Keratinocyte (primary cell): Measurements from ENCODE around the gene NYNRIN. TPM values are rescaled to one million over a fixed set of nuclear protein-coding genes. Genes with fewer than 3 reads are reported as not detected.

Experiments used
- DNase-seq: peaks from one replicate; pipeline ENCODE4 v3.0.0-alpha.2; 2011; ENCODE audit warnings: low read depth, missing footprints, low spot score
- FAIRE-seq: peaks from 2 replicates; lab custom pipeline; 2011; peaks lifted over from hg19 to GRCh38; lab: Jason Lieb, UNC
- H2AFZ ChIP-seq: 2 replicates; pipeline ENCODE4 v1.6.0; 2012; ENCODE audit warnings: low read length, control low read depth, inconsistent platforms; ENCODE audit not compliant: control insufficient read depth
- H3K27ac ChIP-seq: 2 replicates; pipeline ENCODE4 v1.5.1; 2011; ENCODE audit warnings: low read length; ENCODE audit not compliant: control insufficient read depth, insufficient read depth
- H3K27me3 ChIP-seq: 3 replicates; pipeline ENCODE4 v1.6.0; 2011; ENCODE audit warnings: low read length; ENCODE audit not compliant: control insufficient read depth, insufficient read depth; ENCODE audit errors: extremely low read depth
- H3K36me3 ChIP-seq, 2 experiments: 2 replicates in 1 of 2; 3 replicates in 1 of 2; pipeline ENCODE4 v1.5.1; 2011; ENCODE audit warnings: low read length in 2 of 2, mild to moderate bottlenecking in 1 of 2; ENCODE audit not compliant: control insufficient read depth in 2 of 2, insufficient read depth in 2 of 2; ENCODE audit errors: extremely low read depth in 1 of 2
- H3K4me1 ChIP-seq: 3 replicates; pipeline ENCODE4 v1.5.1; 2011; ENCODE audit warnings: low read length; ENCODE audit not compliant: control insufficient read depth, insufficient read depth; ENCODE audit errors: extremely low read depth
- H3K4me2 ChIP-seq: 3 replicates; pipeline ENCODE4 v1.6.0; 2011; ENCODE audit warnings: low read depth, low read length; ENCODE audit not compliant: control insufficient read depth, insufficient read depth; ENCODE audit errors: extremely low read depth
- H3K4me3 ChIP-seq, 3 experiments: fragments of 200-600 bp in 1 of 3; sonication (generic) in 1 of 3; 2 replicates in 2 of 3; 3 replicates in 1 of 3; pipeline ENCODE4 v1.5.1; 2011 to 2016; ENCODE audit warnings: low read length in 3 of 3, mild to moderate bottlenecking in 3 of 3, control low read depth in 2 of 3, inconsistent platforms in 1 of 3, low read depth in 1 of 3, mixed read lengths in 1 of 3, mixed run types in 1 of 3, moderate library complexity in 1 of 3; ENCODE audit not compliant: control insufficient read depth in 2 of 3, insufficient read depth in 2 of 3; ENCODE audit errors: extremely low read depth in 1 of 3
- H3K79me2 ChIP-seq: 2 replicates; pipeline ENCODE4 v1.6.0; 2012; ENCODE audit warnings: low read length; ENCODE audit not compliant: control insufficient read depth, insufficient read depth
- H3K9ac ChIP-seq: 3 replicates; pipeline ENCODE4 v1.6.0; 2011; ENCODE audit warnings: low read length; ENCODE audit not compliant: control insufficient read depth, insufficient read depth; ENCODE audit errors: extremely low read depth
- H3K9me1 ChIP-seq: 3 replicates; pipeline ENCODE4 v1.6.0; 2011; ENCODE audit warnings: low read length; ENCODE audit not compliant: control insufficient read depth, insufficient read depth; ENCODE audit errors: extremely low read depth
- H3K9me3 ChIP-seq: 2 replicates; pipeline ENCODE4 v1.5.1; 2012; ENCODE audit warnings: low read depth, low read length; ENCODE audit not compliant: control insufficient read depth
- H4K20me1 ChIP-seq: 3 replicates; pipeline ENCODE4 v1.6.0; 2011; ENCODE audit warnings: low read length; ENCODE audit not compliant: control insufficient read depth, insufficient read depth; ENCODE audit errors: extremely low read depth
- EZH2 ChIP-seq: IDR thresholded peaks from one replicate; pipeline ENCODE4 v1.6.1; 2012; ENCODE audit warnings: inconsistent platforms, mild to moderate bottlenecking, low read length, moderate library complexity
- dilution Hi-C: fragments of 300-500 bp; cut with MboI; formaldehyde crosslinking; loops from one replicate; pipeline ENCODE4 v1.7.0; 2020; ENCODE audit warnings: low sequenced_read_pairs; ENCODE audit not compliant: extremely low pct_ligation_motif_present
- polyA minus RNA-seq, 3 experiments: library from RNA; depleted of rRNA, polyadenylated mRNA; stranded (reverse); fragments of >200 nt; gene quantifications; 1 replicate in 1 of 3; 2 replicates in 1 of 3; 3 replicates in 1 of 3; pipeline ENCODE4 v1.2.3, GENCODE V29; 2011
- polyA plus RNA-seq, 5 experiments: library from polyadenylated mRNA; depleted of rRNA in 3 of 5; stranded (reverse) in 3 of 5; stranded (forward) in 1 of 5; unstranded in 1 of 5; fragments of >200 nt; gene quantifications; 1 replicate in 1 of 5; 2 replicates in 3 of 5; 3 replicates in 1 of 5; pipeline versions ENCODE4 v1.2.1 to v1.2.3, GENCODE V29; 2011 to 2012; ENCODE audit warnings: missing spikeins in 2 of 5, low read depth in 1 of 5, low replicate concordance in 1 of 5
- TF ChIP-seq, protein P1 (sequence below), 3 experiments: IDR thresholded peaks in 1 of 3; conservative IDR thresholded peaks in 1 of 3; optimal IDR thresholded peaks in 1 of 3; 2 replicates in 2 of 3; 3 replicates in 1 of 3; pipeline versions ENCODE3 to v1.5.1; 2011; ENCODE audit warnings: low read length in 3 of 3, mild to moderate bottlenecking in 3 of 3, moderate library complexity in 2 of 3, control low read depth in 1 of 3, inconsistent platforms in 1 of 3; ENCODE audit not compliant: insufficient read depth in 2 of 3; ENCODE audit errors: extremely low read depth in 1 of 3

The NYNRIN gene
- 4.9 to 9.0 TPM (median 6.5 TPM) in 3 replicates for polyA plus RNA-seq
- polyA plus RNA-seq (2011; ENCODE audit: low read depth) = 1.2 TPM
- polyA plus RNA-seq (2011; cell fraction: cytosol; rRNA removed) = 3.4 and 4.3 TPM in 2 replicates
- 22.8 and 30.1 TPM in 2 replicates for polyA plus RNA-seq (2011; cell fraction: nucleus; rRNA removed)
- 4.4 and 6.6 TPM in 2 replicates for polyA plus RNA-seq (2012; ENCODE audit: low replicate concordance)
- polyA minus RNA-seq = 10.8 to 22.1 TPM (median 18.5 TPM) in 3 replicates
- polyA minus RNA-seq (2011; cell fraction: cytosol; rRNA and poly(A)+ RNA removed) = 10.9 TPM
- 25.7 and 35.4 TPM in 2 replicates for polyA minus RNA-seq (2011; cell fraction: nucleus; rRNA and poly(A)+ RNA removed)

DNA sequence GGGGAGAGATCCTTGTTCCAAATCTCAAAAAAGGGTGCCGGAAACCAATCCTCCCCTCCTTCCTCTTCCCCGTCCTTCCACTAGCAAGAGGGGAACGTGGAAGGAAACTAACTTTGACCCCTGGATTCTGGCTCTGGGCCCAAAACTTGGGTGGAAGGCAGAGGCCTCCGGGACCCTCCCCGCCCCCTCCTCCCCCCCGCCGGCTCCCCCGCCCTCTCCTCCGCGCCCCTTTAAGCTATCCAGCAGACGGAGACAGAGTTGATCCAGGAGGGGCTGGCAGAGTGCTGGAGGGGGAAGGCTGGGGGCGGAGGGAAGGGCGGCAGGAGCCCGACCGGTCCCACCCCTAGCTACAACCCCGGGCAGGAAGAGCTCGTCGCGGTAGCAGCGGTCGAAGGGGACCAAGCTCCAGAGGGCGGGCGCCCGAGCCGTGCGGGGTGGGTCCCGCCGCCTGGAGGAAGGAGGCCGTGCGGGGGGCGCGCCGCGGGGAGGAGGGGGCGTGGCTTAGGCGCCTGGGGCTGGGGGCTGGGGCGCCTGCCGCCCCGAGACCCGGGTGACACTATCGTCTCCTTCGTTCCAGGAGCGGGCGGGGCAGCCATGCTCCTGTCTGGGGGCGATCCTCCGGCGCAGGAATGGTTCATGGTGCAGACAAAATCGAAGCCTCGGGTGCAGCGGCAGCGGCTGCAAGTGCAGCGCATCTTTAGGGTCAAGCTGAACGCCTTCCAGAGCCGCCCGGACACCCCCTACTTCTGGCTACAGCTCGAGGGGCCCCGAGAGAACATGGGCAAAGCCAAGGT, at the start of gene NYNRIN:
Gene NYNRIN, plus strand, starts transcription at position 351 of the 794 bp plus-strand sequence. Its CDS starts 244 bp downstream, at position 595.
- Histone ChIP-seq H2AFZ (peak within 1 kb of the TSS; percentile 65), H3K79me2 (no peaks in the 10 kb centered on the region), H3K9ac (peak within 1 kb of the TSS; percentile 28), H3K27me3 (no peaks in the 10 kb centered on the region), H3K9me1 (no peaks in the 10 kb centered on the region), H3K4me2 (peak within 1 kb of the TSS; percentile 67), H3K36me3 (no peaks in the 10 kb centered on the region), H3K9me3 (no peaks in the 10 kb centered on the region), H3K4me3 (peak within 1 kb of the TSS; percentile 31 to 57 (median 34)), H3K27ac (no peak within 1 kb of the TSS), H3K4me1 (peaks cover 44% of the 10 kb centered on the region), H4K20me1 (no peaks in the 10 kb centered on the region)
- no peak for FAIRE-seq
- dilution Hi-C loops = no loop called here
- DNase-seq = no peak
- TF ChIP-seq EZH2 = no peak
- TF ChIP-seq, protein P1, sequence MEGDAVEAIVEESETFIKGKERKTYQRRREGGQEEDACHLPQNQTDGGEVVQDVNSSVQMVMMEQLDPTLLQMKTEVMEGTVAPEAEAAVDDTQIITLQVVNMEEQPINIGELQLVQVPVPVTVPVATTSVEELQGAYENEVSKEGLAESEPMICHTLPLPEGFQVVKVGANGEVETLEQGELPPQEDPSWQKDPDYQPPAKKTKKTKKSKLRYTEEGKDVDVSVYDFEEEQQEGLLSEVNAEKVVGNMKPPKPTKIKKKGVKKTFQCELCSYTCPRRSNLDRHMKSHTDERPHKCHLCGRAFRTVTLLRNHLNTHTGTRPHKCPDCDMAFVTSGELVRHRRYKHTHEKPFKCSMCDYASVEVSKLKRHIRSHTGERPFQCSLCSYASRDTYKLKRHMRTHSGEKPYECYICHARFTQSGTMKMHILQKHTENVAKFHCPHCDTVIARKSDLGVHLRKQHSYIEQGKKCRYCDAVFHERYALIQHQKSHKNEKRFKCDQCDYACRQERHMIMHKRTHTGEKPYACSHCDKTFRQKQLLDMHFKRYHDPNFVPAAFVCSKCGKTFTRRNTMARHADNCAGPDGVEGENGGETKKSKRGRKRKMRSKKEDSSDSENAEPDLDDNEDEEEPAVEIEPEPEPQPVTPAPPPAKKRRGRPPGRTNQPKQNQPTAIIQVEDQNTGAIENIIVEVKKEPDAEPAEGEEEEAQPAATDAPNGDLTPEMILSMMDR (optimal IDR thresholded peaks at IDR 0.05 in 1 of 3, IDR thresholded peaks at IDR 0.05 in 1 of 3, conservative IDR thresholded peaks at IDR 0.05 in 1 of 3; ENCODE audit: extremely low read depth in 1 of 3, insufficient read depth in 2 of 3, low read length in 3 of 3) = no peak

DNA sequence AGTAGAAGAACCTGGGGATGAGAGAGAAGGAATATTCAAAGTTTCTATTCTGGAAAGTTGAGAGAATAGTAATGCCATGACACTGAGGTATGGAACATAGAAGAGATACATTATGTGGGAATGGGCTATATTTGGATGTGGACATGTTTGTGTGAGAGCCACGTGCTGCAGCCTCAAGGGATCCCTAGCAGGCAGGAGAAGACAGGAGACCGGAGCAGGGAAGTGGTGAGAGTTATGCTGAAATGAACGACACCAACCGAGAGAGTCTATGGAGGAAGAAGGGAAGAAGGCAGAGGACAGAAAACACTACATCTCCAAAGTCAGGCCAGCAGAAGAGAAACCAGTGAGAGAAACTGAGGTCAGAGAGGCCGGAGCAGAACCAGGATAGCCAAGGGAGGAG, 49.1 kb upstream of the NYNRIN start:
- H4K20me1 ChIP-seq = no peaks in the 10 kb centered on the region
- no peaks in the 10 kb centered on the region for H3K4me1 ChIP-seq
- no peak overlapping the region for H3K4me3 ChIP-seq
- H3K27ac ChIP-seq = no peak overlapping the region
- H3K9me3 ChIP-seq = no peaks in the 10 kb centered on the region
- no peaks in the 10 kb centered on the region for H3K9me1 ChIP-seq
- FAIRE-seq = no peak
- dilution Hi-C loops = no loop called here
- no peaks in the 10 kb centered on the region for H3K27me3 ChIP-seq
- no peaks in the 10 kb centered on the region for H3K36me3 ChIP-seq
- H3K79me2 ChIP-seq = no peaks in the 10 kb centered on the region
- no peak for DNase-seq
- H3K4me2 ChIP-seq = no peak overlapping the region
- no peak overlapping the region for H2AFZ ChIP-seq
- H3K9ac ChIP-seq = no peak overlapping the region
- TF ChIP-seq EZH2 = no peak
- TF ChIP-seq, protein P1 (optimal IDR thresholded peaks at IDR 0.05 in 1 of 3, IDR thresholded peaks at IDR 0.05 in 1 of 3, conservative IDR thresholded peaks at IDR 0.05 in 1 of 3; ENCODE audit: extremely low read depth in 1 of 3, insufficient read depth in 2 of 3, low read length in 3 of 3) = no peak
